ENCODE results near the gene TTN.

DNA sequence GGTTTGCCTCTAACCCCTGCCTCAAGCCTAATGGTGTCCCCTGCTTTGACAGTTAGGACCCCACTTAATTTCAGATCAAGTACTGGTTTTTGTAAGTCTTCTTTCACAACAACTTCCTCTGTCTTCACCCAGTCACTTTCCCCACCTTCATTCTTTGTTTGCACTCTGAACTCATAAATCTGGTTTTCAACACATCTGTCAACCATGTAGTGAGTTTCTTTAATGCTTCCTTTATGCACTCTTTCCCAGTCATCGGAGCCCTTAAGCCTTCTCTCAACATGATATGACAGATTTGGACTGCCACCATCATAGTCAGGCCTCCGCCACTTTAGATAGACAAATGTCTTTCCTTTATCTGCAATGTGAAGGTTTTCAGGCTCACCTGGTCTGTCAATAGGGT, 217.9 kb downstream of the TTN start:
- TF ChIP-seq CHD1 (IDR thresholded peaks at IDR 0.05; ENCODE audit: low read depth, low read length) = no peak
- TF ChIP-seq, protein P1, sequence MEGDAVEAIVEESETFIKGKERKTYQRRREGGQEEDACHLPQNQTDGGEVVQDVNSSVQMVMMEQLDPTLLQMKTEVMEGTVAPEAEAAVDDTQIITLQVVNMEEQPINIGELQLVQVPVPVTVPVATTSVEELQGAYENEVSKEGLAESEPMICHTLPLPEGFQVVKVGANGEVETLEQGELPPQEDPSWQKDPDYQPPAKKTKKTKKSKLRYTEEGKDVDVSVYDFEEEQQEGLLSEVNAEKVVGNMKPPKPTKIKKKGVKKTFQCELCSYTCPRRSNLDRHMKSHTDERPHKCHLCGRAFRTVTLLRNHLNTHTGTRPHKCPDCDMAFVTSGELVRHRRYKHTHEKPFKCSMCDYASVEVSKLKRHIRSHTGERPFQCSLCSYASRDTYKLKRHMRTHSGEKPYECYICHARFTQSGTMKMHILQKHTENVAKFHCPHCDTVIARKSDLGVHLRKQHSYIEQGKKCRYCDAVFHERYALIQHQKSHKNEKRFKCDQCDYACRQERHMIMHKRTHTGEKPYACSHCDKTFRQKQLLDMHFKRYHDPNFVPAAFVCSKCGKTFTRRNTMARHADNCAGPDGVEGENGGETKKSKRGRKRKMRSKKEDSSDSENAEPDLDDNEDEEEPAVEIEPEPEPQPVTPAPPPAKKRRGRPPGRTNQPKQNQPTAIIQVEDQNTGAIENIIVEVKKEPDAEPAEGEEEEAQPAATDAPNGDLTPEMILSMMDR (conservative IDR thresholded peaks at IDR 0.05; ENCODE audit: low read depth, low read length) = no peak
- no peak for TF ChIP-seq RAD21 (IDR thresholded peaks at IDR 0.05; ENCODE audit: low read length)
- TF ChIP-seq SMC3 (IDR thresholded peaks at IDR 0.05; ENCODE audit: low read depth, low read length) = no peak
- TF ChIP-seq BHLHE40 (IDR thresholded peaks at IDR 0.05; ENCODE audit: low read depth, low read length) = no peak
- TF ChIP-seq POLR2A (IDR thresholded peaks at IDR 0.05; ENCODE audit: low read depth, low read length) = no peak
- no peak for TF ChIP-seq CEBPB (IDR thresholded peaks at IDR 0.05; ENCODE audit: low read depth, low read length)
- TF ChIP-seq MAFK (IDR thresholded peaks at IDR 0.05; ENCODE audit: low read depth, low read length) = no peak
- TF ChIP-seq FOS (IDR thresholded peaks at IDR 0.05; ENCODE audit: low read depth, low read length) = no peak
- TF ChIP-seq MAZ (IDR thresholded peaks at IDR 0.05; ENCODE audit: borderline replicate concordance, low read depth, low read length) = no peak
- no peak for TF ChIP-seq RFX5 (IDR thresholded peaks at IDR 0.05; ENCODE audit: low read depth, low read length)
- TF ChIP-seq MXI1 (IDR thresholded peaks at IDR 0.05; ENCODE audit: borderline replicate concordance, low read depth, low read length) = no peak
- TF ChIP-seq, protein P2, sequence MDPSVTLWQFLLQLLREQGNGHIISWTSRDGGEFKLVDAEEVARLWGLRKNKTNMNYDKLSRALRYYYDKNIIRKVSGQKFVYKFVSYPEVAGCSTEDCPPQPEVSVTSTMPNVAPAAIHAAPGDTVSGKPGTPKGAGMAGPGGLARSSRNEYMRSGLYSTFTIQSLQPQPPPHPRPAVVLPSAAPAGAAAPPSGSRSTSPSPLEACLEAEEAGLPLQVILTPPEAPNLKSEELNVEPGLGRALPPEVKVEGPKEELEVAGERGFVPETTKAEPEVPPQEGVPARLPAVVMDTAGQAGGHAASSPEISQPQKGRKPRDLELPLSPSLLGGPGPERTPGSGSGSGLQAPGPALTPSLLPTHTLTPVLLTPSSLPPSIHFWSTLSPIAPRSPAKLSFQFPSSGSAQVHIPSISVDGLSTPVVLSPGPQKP (IDR thresholded peaks at IDR 0.05; ENCODE audit: borderline replicate concordance, low read depth, low read length) = no peak

Measured in IMR-90 (cell line).